ENCODE measurements around the gene FNDC7.
A peak's percentile ranks its signal among the peaks of the same experiment; 100 is the strongest.
"Not testable (repeated sequence)": the region's sequence is repeated elsewhere in the genome, so short reads cannot be mapped to it uniquely, and the experiment has no call there.

FNDC7 gene, protein sequence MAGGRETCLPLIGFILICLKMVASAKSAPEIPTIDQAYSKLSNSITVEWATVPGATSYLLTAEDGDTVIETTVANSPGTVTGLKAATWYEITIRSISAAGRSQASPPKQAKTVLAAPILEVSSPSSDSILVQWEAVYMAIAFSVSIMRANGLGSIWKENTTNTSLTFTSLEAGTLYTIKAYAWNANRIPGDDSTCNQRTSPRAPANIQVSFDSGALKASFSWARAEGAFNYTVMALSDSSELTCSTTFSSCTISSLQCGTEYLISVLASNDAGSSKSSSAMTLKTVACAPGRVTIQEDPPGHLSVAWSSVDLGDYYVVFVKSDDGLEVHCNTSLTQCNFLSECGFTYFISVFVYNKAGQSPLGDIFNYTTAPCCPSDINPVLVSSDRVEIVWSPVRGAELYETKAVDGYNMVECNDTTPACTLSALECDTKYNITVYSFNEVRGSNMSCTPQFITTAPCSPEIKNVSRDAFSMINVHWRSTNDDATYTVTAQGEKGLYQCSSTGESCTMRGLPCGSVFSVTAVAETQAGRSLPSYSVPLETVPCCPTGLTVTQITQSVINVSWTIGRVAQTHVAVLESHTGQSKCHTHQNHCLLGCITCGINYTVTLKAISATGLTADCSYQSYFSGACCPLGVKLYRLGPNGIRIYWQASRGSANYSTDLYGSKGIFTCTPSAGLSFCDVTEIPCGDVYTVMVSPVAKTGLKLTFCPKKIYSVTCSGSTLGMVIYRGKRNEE

DNA sequence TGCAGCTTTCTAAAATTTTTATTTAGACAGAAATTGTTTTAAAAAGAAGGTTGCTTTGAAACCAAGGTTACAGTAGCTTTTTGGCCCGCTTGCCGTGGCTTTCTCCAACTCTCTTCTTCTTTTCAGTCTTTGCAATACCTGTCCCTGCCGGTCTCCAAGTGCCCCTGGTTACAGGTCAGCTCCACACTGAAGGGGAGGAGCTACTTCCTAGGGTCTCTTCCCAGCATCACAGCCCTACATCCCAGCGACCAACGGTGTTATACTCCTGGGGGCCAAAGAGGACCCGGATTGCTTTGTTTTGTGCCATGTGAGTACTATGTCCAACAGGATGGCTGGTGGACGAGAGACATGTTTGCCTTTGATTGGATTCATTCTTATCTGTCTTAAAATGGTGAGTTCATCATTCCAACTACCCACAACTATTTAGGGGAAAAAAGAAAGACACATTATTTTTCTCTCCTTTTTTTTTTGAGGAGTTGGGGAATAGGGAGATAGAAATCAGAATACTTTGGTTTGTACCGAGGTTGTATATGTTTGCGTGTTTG lies at the start of gene FNDC7:
FNDC7 (plus strand) TSS at position 303 of the 545 bp plus-strand sequence; CDS start at position 329, 26 bp downstream.
- DNase-seq (ENCODE audit: low read depth), result no peak

DNA sequence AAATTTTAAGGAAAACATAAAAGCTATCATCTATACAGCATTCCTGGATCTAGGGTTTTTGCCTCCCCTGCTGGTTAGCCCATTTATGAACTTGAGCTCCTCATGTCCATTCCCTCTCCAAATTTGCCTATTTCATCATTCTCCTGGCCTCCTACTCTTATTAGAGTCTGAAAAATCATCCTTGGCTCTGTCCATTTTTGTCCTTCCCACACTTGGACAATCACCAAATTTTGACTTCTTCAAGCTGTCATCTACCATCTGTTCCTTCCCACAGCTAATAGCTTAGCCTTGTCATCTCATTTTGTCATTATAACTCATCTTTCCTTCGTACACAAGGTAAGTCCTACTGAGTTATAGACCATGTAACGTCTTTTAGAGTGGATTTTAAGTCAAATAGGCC lies 49.6 kb upstream of the FNDC7 start:
- no peak for DNase-seq (ENCODE audit: low read depth)

DNA sequence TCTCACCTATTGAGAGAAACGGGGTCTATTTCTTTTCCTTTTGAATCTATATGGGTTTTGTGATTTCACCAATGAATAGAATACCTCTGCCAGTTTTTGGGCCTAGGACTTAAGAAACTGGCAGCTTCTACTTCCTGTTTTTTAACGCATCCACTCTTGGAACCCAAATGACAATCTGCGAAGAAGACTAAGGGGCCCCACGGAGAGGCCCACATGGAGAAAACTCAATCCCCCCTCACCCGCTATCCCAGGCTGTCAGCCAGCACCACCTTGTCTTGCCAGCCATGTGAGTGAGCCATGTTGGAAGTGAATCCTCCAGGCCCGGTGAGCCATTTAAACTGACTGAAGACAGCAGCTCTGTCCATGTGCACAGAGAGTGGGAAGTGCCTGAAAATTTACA lies 48.2 kb upstream of the FNDC7 start:
- no peak for DNase-seq (ENCODE audit: low read depth)

DNA sequence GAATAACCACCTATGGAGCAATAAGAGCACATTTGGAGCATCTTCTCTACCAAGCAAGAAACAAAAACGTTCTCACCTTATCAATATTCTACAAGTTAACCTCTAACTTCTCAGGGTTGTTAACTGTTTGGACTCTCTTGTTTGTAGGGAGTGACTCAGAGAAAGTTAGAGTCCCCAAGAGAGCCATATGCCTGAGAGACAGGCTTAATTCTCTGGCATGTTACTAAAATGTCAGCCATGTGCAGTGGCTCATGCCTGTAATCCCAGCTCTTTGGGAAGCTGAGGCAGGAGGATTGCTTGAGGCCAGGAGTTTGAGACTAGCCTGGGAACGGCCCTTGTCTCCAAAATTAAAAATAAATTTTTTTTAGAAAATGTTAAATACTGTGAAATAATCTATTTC lies 47.6 kb upstream of the FNDC7 start:
- no peak for DNase-seq (ENCODE audit: low read depth)

DNA sequence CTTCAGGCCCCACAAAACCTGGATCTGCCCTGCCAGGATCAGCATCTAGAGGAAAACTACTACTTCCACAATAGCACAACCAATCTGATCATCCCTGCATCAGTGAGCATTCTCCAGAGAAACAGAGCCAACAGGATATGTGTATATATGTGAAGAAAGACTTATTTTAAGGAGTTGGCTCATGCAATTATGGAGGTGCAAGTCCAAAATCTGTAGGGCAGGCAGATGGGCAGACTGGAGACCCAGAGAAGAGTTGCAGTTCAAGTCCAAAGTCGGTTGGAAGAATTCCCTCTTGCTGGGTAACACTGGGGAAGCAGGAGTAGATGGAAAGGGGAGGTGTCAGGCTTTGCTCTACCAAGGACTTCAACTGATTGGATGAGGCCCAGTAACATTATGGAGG lies 46.9 kb upstream of the FNDC7 start:
- no peak for DNase-seq (ENCODE audit: low read depth)

DNA sequence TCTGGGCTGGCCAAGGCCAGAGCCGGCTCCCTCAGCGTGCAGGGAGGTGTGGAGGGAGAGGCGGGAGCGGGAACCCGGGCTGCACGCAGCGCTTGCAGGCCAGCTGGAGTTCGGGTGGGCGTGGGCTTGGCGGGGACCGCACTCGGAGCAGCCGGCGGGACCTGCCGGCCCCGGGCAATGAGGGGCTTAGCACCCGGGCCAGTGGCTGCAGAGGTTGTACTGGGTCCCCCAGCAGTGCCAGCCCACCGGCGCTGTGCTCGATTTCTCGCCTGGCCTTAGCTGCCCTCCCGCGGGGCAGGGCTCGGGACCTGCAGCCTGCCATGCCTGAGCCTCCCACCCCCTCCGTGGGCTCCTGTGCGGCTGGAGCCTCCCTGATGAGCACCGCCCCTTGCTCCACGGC lies 45.3 kb upstream of the FNDC7 start:
- not testable (repeated sequence) for DNase-seq (ENCODE audit: low read depth)

DNA sequence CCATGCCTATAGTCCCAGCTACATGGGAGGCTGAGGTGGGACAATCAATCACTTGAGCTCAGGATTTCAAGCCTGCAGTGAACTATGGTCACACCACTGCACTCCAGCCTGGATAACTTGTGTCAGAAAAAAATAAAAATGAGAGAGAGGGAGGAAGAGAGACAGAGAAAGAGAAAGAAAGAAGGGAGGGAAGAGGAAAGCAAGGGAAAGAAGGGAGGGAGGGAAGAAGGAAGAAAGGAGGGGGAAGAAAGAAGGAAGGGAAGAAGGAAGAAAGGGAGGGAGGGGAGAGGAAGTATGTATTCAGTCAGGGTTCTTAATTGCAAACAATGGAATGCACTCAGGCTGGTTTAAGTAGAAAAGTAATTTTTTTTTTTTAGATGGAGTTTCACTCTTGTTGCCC lies 43.9 kb upstream of the FNDC7 start:
- no peak for DNase-seq (ENCODE audit: low read depth)

DNA sequence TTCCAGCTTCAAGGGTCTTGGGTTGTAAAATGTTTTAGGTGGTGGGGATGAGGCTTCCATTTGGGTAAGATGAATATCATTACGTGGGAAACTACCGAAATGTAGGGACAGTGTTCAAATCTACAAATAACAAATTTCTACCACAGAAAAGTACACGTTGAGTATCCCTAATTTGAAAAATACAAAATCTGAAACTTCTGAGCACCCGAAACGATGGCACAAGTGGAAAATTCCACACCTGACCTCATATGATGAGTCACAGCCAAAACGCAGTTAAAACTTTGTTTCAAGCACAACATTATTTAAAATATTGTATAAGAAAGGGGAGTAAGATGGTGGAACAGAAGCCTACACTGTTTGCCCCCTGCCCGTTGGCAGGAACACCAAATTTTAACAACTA lies 43.0 kb upstream of the FNDC7 start:
- no peak for DNase-seq (ENCODE audit: low read depth)

DNA sequence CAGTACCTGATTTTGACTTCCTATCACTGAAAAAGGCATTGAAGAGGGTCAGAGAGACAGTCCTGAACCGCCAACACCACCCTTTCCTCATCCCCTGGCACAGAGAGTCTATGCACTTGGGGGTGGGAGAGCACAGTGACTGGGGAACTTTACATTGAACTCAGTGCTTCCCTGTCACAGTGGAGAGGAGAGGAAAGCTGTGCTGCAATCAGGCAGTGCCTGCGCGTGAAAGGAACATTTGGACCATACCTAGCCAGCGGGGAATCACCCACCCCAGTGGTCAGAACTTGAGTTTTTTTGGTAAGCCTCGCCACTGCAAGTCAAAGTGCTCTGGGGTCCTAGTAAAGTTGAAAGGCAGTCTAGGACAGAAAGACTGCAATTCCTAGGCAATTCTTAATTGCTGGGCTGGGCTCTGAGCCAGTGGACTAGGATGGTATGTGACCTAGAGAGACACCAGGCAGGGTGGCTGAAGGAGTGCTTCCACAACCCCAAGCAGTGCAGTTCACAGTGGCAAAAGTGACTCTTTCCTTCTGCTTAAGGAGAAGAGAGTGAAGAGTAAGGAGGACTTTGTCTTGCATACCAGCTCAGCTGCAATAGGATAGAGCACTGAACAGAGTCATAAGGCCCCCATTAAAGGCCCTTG lies 42.5 kb upstream of the FNDC7 start:
- DNase-seq (ENCODE audit: low read depth), result no peak

DNA sequence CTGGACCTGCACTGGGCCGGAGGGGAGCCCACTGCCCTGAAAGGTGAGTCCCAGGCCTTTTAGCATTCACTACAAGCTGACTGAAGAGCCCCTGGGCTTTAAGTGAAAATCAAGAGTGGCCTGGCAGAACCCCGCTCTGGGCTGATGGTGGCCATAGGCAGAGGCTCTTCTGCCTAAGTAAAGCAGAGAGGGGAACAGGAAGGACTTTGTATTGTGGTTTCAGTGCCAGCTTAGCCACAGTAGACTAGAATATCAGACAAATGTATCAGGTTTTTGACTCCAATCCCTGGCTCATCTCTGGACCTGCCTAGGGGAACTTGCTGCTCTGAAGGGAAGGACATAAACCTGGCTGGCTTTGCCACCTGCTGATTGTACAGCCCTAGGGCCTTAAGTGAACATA lies 41.6 kb upstream of the FNDC7 start:
- no peak for DNase-seq (ENCODE audit: low read depth)

DNA sequence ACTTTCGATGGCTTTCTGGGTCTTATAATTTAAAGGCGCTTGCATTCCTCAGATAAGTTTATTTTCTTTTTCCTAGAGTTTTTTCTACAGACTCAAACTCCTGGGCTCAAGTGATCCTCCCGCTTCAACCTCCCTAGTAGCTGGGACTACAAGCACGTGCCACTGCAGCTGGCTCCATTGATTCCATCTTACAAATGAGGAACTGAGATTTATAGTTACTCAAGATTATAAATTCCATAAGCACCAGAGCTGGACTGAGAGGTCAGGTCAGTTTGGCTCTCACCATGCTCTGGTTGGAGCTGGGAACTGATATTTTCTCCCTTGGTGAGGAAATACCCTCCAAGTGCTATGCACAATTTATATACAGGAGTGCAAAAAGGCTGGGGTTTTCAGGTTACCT lies 34.0 kb upstream of the FNDC7 start:
- DNase-seq (ENCODE audit: low read depth), result no peak

DNA sequence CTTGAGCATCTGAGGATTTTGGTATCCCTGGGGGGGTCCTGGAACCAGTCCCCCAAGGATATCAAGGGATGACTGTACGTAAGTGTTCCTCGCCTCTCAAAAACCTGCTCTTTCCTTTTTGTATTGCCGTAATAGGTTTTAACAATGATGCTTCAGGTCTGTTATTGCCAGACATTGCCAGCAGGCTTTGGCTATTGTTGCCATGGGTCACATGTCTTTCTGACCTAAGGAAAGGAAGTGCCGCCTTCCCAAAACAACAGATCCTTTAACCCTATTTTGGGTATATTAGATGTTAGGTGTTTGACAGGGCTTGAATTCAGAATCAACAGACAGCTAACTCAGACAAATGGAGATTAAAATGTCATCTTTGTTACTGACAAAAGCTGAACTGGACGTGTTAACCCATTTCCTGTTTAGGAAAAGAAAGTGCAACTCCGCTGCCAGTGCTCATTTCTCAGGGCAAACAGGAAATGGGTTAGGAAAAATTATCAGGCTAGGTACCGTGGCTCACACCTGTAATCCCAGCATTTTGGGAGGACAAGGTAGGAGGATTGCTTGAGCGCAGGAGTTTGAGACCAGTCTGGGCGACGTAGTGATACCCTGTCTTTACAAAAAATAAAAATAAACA lies 33.0 kb upstream of the FNDC7 start:
- DNase-seq (ENCODE audit: low read depth), result no peak

DNA sequence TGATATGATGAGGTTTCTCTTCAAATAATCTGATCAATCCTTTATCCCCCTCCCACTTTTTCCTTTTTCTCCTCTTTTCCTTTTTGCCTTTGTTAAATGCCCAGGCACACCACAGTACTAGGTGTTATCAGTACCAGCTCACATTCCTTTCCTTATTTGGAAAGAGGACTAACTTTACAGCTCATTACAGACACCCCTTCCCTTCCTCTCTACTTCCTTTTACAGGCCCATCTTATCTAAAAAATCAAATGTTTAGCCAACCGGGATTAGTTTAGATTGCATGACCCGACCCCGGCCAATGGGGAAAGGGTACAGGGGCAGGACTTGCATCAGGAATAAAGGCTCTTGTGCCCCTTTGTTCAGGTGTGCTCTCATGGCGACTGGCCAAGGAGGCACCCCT lies 31.0 kb upstream of the FNDC7 start:
- DNase-seq (ENCODE audit: low read depth), result not testable (repeated sequence)

DNA sequence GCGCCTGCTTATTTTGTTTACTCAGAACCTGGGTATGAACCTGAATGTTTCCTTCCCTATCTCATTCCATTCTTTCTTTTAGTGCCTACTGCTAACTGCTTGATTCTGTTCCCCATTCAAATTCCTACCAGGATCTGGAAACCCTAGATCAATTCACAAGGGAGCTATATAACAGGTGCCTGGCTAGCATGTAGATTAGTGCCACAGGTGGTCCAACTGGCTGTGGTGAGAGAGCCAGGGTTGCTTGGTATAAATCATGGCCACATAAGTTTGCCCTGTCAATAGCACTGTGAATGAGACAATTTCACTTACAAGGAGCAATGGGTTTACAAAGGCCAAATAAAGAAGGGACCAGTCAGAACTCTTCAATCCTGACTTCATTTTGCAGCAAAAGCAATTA lies 27.2 kb upstream of the FNDC7 start:
- no peak for DNase-seq (ENCODE audit: low read depth)

DNA sequence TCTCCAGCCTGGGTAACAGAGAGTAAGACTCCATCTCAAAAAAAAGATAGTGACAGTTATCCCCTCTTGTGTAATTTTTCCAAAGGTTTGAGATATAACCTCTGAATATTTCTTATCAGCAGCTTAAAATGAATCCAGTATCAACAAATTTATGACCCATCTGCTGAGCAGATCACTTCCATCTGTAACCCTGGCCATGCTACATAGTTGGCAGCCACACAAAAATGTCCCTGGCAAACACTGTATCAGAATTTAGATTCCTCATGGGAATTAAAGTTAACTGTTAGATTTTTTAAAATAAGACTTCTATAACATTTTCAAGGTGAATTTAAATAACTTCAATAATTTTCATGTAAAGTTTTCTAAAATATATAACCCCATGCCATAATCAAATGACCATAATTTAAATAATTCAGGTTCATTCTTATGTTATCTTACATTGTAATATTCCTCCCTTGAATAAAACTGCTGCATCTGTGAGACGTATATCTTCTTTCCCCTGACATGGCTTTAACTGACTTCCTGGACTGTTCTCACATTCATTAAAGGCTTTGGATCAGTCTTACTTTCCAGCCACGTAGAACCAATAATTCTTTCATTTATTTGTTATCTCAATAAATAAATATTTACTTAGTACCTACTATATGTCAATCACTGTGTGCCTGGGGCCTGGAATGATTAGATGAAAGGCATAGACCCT lies 25.9 kb upstream of the FNDC7 start:
- no peak for DNase-seq (ENCODE audit: low read depth)

DNA sequence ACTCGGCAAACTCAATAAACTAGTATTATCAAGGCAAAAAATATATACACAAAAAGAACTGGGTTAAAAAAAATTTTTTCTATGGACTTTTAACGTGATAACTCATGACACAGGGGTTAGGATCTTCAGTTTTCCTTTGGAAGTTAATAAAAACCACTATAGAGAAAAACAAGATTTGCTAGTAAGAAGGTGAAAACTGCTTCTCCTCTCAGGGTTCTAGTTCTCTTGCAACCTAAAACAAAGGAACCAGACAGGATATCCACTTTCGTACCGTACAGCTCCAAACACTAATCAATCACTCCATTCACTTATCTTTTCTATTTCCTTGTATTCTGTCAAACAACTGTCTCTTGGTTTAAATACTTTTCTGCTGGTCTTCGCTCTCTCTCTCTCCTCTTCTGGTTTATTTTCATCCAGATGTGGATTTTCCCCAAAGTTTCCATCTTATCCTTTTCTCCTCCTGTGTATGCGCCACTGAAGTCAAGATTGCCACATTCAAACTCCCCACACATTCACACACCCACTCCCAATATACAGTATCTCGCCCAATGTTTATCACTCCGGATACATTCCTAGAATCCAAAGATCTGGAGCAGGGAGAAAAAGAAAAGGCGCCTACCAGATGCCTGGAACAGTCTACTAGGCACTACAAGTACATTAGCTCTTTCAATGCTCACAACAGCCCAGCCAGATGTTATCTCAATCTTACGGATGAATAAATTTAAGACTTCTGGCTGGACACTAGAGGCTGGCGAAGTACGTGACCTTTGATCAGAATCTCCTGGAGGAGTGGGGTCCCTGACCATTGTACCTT lies 21.4 kb upstream of the FNDC7 start:
- no peak for DNase-seq (ENCODE audit: low read depth)

DNA sequence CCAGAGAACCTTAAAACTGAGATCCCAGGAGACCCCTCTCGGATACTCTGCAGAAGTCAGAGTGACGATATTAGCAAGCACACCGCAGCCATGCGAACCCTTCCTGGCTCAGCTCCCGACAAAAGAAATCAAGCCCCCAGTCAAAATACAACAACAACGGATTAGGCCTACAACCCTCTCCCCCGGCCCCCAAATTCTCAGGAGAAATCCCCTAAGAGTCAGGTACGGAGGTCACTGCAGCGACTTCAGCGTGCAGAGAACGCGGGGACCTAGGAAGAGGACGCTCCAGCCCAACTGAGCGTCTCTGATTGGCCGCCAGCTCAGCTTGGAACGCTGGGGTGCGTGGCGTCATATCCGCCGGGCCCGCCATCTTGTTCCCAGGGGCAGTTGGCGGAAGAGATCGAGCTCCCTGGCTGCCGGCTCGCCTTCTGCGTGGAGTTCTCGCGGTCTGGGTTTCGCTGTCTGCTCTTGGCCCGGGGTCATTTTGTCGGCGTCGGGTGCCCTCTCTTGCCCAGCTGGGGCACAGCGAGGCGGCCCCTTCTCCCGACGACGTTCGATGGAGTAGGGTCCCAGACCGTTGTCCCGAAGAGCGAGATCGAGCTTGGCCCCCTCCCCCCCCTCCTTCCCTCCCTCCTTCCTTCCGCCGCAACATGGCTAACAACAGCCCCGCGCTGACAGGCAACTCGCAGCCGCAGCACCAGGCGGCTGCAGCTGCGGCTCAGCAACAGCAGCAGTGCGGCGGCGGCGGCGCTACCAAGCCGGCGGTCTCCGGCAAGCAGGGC lies 20.6 kb upstream of the FNDC7 start, which contains the start of gene PRPF38B:
PRPF38B (plus strand) TSS at position 369 of the 782 bp plus-strand sequence; CDS start at position 651, 282 bp downstream.
- peak; percentile 86 for DNase-seq (ENCODE audit: low read depth)

DNA sequence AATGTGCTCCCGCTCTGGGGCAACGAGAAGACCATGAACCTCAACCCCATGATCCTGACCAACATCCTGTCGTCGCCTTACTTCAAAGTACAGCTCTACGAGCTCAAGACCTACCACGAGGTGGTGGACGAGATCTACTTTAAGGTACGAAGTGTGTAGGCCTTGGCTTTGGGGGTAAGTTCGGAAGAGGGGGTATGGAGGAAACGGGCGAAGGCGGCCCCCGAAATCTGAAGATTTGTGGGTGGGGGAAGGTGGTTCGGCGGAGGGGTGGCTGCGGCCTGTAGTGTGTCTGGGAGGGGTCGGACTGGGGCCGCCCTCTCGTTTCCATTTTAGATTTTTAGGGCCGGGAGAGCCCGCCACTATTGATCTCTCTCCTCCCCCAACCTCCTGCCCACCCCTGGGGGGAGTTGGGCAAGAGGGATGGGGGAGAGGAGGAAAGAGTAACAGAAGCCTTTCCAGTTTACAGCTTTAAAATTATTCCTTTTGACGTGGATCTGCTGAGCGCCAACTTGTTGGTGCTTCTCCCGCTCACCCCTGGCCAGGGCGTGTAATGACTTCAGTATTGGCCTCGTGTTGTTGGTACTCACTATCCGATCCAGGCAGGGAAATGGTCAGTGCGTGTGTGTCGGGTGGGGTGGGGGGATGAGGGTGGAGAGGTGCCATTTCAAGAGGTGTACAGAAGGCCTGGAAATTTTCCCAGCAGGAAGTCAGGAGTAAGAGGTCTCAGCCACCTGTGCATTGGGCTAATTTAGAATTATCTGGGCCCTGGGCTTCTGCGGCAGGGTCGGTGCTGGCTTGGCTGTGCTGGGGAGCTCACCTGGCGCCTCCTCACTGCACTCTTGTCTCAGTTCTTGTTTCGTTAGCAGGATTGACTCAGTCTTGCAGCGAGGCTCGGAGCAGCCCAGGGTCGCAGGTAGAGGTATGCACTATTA lies 19.7 kb upstream of the FNDC7 start:
- DNase-seq (ENCODE audit: low read depth), result peak; percentile 55

DNA sequence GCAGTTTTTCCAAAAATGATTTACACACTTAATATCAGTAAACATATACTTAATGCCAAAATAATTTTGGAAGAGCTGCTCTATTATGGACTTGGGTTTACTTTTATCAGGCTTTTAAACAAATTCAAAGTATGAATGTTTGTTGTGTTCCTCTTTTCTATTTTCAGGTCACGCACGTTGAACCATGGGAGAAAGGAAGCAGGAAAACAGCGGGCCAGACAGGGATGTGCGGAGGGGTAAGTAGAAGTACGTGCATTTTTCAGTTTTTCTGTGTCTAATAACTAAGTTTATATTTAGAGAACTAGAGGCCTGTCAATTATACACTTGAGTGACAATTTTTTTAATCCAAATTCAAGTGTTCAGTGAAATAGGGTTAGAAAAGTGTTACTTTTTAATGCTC lies 17.2 kb upstream of the FNDC7 start:
- DNase-seq (ENCODE audit: low read depth), result no peak

Measured in stimulated activated CD8-positive, alpha-beta memory T cell treated with anti-CD3 and anti-CD28 coated beads, Interleukin-15, amount 100 ng/mL, for 1 hour (primary cell).